HG02610 (cell line): ENCODE measurements around the gene BAZ2B.

Experiments used
- ATAC-seq: cut with Tn5 transposase; IDR thresholded peaks from one replicate; pipeline ENCODE4 v1.9.1; 2021; ENCODE audit warnings: mild to moderate bottlenecking, moderate library complexity; ENCODE audit not compliant: unreplicated experiment

BAZ2B gene

GRCh38 chr2:159349674-159350299 lies 266.6 kb downstream of the BAZ2B start:
- ATAC-seq = no peak

DNA sequence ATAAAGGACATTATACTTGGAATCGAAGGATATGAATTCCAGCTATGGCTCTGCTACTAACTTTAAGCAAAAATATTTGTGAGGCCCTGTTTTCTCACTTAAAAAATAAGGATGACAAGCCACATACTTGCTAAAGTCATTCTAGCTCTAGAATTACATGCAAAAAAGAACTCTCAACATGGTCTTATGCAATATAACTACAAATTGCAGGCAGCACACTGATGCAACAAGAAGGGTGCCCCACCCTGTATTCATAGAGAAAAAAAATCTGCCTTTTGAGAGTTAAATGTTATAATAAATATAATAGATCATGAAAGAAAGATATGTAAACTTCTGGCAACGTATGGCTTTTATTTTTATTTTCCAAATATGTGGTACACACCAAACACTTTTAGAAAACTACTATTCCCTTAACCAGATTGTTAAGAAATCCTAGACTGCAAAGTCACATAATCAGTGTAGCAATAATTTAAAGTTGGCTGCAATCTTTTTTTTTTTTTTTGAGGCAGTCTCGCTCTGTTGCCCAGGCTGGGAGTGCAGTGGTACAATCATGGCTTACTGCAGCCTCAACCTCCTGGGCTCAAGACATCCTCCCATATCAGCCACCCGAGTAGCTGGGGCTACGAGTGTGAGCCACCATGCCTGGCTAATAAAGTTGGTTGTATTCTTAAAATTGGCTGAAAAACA lies 289.6 kb downstream of the BAZ2B start:
- ATAC-seq = no peak

GRCh38 chr2:159322419-159322818 lies 293.9 kb downstream of the BAZ2B start:
- ATAC-seq = no peak

DNA sequence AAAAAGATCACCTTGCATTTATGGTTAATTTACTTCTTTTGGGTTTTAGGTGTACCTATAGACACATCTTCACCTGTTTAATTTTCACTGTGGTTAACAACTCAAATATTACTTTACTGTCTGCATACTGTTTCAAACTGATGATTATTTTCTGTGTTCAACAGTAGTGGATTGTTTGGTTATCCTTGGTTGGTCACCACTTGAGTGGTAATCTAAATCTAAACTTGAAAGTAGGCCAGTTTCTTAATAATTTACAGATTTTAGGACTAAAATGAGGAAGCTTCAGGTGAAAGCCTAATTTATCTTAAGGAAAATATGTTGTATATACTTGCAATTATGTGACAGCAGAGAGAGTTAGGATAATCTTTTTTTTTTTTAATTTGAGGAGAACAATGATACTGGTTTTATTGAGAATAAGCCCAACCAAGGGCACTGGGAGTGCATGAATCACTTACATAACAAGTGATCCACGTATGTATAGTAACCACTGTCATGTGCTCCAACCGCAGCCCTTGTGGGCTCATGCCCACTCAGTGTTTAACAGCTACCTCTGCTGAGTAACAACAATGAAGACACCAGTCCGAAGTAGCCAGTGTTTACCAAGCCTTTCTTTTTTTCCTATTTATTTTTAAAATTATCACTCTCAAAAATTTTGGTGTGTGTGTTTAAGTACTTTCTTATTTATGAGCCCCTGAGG lies 298.8 kb downstream of the BAZ2B start:
- no peak for ATAC-seq

GRCh38 chr2:159307942-159308341 lies 308.4 kb downstream of the BAZ2B start:
- ATAC-seq = no peak

DNA sequence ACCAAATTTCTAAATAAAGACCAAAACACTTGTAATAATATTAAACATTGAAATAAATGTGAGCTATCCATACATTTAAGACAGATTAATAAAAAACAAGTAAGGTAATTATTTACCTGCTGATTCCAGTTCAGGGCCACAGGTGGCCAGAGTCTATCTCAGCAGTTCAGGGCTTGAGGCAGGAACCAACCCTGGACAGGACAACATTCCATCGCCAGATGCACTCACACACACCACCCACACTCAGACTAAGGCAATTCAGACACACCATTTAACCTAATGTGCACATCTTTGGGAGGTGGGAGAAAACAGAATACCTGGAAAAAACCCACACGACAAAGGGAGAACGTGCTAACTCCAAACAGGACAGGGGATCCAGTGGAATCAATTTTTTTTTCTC lies 315.8 kb downstream of the BAZ2B start:
- no peak for ATAC-seq

DNA sequence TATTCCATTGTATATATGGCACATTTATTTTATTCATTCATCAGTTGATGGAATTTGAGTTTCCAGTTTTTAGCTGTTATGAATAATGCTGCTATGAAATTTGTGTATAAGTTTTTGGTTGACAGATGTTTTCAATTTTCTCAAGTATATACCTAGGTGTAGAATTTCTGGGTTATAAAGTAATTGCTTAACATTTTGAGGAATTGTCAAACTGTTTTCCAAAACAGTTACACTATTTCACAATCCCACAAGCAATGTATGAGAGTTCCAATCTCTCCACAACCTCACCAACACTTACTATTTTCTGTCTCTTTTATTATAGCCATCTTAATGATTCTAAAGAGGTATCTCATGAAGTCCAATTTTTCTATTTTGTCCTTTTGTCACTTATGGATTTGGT lies 317.4 kb downstream of the BAZ2B start:
- no peak for ATAC-seq

- ATAC-seq = no peak
Observed at GRCh38 chr2:159297042-159297707, 319.2 kb downstream of the BAZ2B start.

- no peak for ATAC-seq
Observed at GRCh38 chr2:159292157-159292556, 324.2 kb downstream of the BAZ2B start.

GRCh38 chr2:159290289-159290907 lies 325.9 kb downstream of the BAZ2B start:
- ATAC-seq = no peak

GRCh38 chr2:159287733-159288132 lies 328.6 kb downstream of the BAZ2B start:
- no peak for ATAC-seq

DNA sequence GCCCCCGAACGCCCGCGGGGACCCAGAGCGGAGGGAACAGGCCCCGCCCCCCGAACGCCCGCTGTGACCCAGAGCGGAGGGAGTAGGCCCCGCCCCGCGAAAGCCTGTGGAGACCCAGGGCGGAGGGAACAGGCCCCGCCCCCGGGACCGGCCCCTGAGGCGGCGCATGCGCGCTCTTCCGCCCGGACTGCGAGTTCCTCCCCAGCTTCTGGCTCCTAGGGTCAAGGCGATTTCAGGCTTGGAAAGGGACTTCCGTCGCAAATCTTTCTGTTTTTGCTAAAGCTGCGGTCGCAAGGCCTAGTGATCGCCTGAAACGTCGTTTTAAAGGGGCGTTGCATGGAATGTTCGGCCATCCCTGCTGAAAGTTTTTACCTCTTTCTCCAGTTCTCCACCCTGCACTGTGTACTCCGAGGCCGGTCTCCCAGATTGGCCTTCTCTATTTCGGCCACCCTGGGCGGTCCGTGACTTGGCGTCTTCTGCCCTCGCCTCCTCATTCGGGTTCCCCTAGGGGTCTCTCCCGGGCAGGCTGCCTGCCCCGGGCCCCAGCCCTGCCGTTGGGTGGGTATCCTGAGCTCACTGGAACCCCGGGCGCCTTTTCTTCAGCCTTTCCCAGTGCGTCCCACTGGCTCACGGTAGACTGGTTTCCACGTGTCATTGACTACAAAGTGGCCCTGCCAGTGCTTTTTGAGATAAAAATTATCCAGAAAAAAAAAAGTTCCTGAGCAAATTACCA lies 329.5 kb downstream of the BAZ2B start:
- ATAC-seq = peak; percentile 83

- ATAC-seq = peak; percentile 18
Observed at GRCh38 chr2:159285929-159286708, 330.2 kb downstream of the BAZ2B start, which contains the start of gene WDSUB1. WDSUB1 (minus strand) TSS chr2:159286703; CDS start chr2:159283069, 3,634 bp downstream.

GRCh38 chr2:159285433-159285832 lies 330.9 kb downstream of the BAZ2B start:
- ATAC-seq = no peak

- no peak for ATAC-seq
Observed at GRCh38 chr2:159283529-159283928, 332.8 kb downstream of the BAZ2B start.

- no peak for ATAC-seq
Observed at GRCh38 chr2:159281002-159281401, 335.3 kb downstream of the BAZ2B start.

GRCh38 chr2:159279700-159280099 lies 336.6 kb downstream of the BAZ2B start:
- ATAC-seq = no peak

GRCh38 chr2:159275111-159275510 lies 341.2 kb downstream of the BAZ2B start:
- no peak for ATAC-seq

GRCh38 chr2:159272156-159272555 lies 344.2 kb downstream of the BAZ2B start:
- no peak for ATAC-seq
